ENCODE results near the gene POTEM.
"Not testable (repeated sequence)": the region's sequence is repeated elsewhere in the genome, so short reads cannot be mapped to it uniquely, and the experiment has no call there.

DNA sequence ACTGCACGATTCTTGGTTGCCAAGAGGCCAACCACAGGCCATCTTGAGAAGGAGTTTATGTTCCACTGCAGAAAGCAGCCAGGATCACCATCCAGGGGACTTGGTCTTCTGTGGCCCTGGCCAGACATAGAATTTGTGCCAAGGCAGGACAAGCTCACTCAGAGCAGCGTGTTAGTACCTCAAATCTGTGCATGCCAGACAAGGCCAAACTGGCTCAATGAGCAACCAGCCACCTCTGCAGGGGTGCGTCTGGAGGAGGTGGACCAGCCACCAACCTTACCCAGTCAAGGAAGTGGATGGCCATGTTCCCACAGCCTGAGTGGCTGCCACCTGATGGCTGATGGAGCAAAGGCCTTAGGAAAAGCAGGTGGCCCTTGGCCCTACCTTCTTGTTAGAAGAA is 48.0 kb downstream of the POTEM start:
- TF ChIP-seq, protein P1, sequence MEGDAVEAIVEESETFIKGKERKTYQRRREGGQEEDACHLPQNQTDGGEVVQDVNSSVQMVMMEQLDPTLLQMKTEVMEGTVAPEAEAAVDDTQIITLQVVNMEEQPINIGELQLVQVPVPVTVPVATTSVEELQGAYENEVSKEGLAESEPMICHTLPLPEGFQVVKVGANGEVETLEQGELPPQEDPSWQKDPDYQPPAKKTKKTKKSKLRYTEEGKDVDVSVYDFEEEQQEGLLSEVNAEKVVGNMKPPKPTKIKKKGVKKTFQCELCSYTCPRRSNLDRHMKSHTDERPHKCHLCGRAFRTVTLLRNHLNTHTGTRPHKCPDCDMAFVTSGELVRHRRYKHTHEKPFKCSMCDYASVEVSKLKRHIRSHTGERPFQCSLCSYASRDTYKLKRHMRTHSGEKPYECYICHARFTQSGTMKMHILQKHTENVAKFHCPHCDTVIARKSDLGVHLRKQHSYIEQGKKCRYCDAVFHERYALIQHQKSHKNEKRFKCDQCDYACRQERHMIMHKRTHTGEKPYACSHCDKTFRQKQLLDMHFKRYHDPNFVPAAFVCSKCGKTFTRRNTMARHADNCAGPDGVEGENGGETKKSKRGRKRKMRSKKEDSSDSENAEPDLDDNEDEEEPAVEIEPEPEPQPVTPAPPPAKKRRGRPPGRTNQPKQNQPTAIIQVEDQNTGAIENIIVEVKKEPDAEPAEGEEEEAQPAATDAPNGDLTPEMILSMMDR (IDR thresholded peaks at IDR 0.05; ENCODE audit: low read depth, low read length, poor library complexity, severe bottlenecking): not testable (repeated sequence)
- TF ChIP-seq EZH2phosphoT487 (IDR thresholded peaks at IDR 0.05; ENCODE audit: borderline replicate concordance, low read length): not testable (repeated sequence)

Data from DOHH2 (cell line).